T-helper 17 cell (primary cell): ENCODE results near the gene LENEP. TPM values are rescaled to one million over a fixed set of nuclear protein-coding genes. Genes with fewer than 3 reads are reported as not detected.

Experiments used
- ATAC-seq: fragments of 150-1000 bp; cut with Tn5 transposase; 2 replicates; pipeline ENCODE4 v1.10.0; 2021; ENCODE audit warnings: mild to moderate bottlenecking, moderate library complexity
- DNase-seq, 3 donors: peaks; one replicate each; pipeline versions ENCODE4 v3.0.0 to v3.0.0-alpha.2; 2020 to 2021
- H3K9me3 ChIP-seq: one replicate; pipeline ENCODE4 v1.7.0; 2013; ENCODE audit warnings: low read length, mild to moderate bottlenecking; ENCODE audit not compliant: control insufficient read depth, poor library complexity, severe bottlenecking
- H3K27ac Mint-ChIP-seq: one replicate; pipeline ENCODE4 v1.8.0; 2022; ENCODE audit warnings: mild to moderate bottlenecking, moderate library complexity, mixed read lengths
- H3K27me3 Mint-ChIP-seq: one replicate; pipeline ENCODE4 v1.8.0; 2022; ENCODE audit warnings: mixed read lengths
- H3K36me3 Mint-ChIP-seq: one replicate; pipeline ENCODE4 v1.8.0; 2022; ENCODE audit warnings: low read depth, mixed read lengths
- H3K4me1 Mint-ChIP-seq: one replicate; pipeline ENCODE4 v1.8.0; 2022; ENCODE audit warnings: mild to moderate bottlenecking, mixed read lengths
- H3K4me3 Mint-ChIP-seq: one replicate; pipeline ENCODE4 v1.8.0; 2022; ENCODE audit warnings: mild to moderate bottlenecking, moderate library complexity, mixed read lengths
- total RNA-seq, 4 donors: library from RNA in 2 of 4; stranded (reverse) in 2 of 4; gene quantifications; one replicate each; pipeline ENCODE4 v1.2.3 and lab custom pipeline; 2022 to 2026

Gene LENEP
- total RNA-seq, 2 donors from 2014 or later = not detected

DNA sequence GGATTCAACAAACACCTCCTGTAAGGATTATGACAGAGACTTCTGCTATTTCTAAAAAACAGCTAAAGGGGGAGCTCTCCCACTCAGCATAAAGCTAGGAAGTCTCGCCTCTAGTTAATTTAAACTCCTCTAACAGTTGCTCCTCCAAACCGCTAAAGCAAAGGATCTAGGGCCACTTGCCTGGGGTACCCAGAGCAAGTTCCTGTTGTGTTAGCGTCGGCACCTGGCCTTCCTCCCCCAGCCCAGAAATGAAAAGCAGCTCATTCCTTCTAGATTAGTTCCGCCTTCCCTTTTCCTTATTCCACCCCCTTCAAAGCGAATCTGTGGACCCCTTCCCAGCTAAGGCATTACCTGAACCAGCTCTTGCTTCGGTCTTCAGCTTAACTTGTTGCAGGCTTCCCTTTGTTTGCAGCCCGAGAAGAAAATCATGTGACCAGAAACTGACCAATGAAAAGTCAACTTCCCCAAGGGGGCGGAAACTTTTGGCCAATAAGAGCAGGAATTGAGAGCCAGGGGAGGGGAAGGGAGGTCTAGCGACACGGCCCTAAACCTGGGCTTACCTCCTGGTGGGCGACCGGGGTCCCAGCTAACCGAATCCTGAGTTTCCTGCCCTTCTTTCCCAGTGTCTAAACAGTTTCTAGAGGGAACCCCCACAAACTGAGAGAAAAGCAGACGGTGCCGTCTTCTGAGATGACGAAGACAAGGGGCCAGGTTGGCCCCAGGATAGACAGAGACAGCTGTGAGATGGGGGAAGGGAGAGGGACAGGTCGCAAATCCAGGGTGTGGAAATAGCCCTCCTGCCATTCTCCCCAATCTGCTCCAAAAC, 37.5 kb upstream of the LENEP start, which contains the start of gene PBXIP1:
Gene PBXIP1 (minus strand): TSS at position 382 of the 826 bp plus-strand sequence. CDS start 2,378 bp downstream, outside the sequence.
- peak within 1 kb of the TSS; percentile 99 for H3K4me3 Mint-ChIP-seq
- peaks cover 10% of the 10 kb centered on the region for H3K36me3 Mint-ChIP-seq
- peak; percentile 44 for ATAC-seq
- DNase-seq = peak; percentile 55 to 77 (median 71)
- peaks cover 62% of the 10 kb centered on the region for H3K4me1 Mint-ChIP-seq
- H3K27ac Mint-ChIP-seq = peak within 1 kb of the TSS; percentile 100
- no peaks in the 10 kb centered on the region for H3K27me3 Mint-ChIP-seq
- H3K9me3 ChIP-seq = no peaks in the 10 kb centered on the region

DNA sequence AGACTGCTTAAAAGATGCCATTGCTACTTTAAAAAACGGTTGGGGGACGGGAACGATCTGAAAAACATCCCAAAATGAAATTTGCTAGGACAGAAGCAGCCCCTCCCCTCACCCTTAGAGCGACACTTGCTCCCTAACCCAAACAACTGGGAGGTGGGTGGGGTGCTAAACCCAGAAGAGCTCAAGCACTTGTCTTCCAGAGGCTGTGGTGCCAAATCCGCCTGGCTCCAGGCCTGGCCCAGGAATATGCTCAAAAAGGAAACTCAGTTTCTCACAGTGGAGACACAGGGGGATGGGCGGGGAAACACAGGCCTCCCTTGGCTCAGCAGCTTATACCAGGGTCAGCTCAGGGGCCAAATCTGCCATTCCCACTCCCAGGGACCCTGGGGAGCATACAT, 36.8 kb upstream of the LENEP start:
- H3K36me3 Mint-ChIP-seq = peaks cover 10% of the 10 kb centered on the region
- ATAC-seq (no peak), DNase-seq (no peak)
- no peaks in the 10 kb centered on the region for H3K27me3 Mint-ChIP-seq
- H3K4me1 Mint-ChIP-seq = peaks cover 63% of the 10 kb centered on the region
- peak overlapping the region; percentile 99 for H3K4me3 Mint-ChIP-seq
- H3K27ac Mint-ChIP-seq = peak overlapping the region; percentile 100
- H3K9me3 ChIP-seq = no peaks in the 10 kb centered on the region

DNA sequence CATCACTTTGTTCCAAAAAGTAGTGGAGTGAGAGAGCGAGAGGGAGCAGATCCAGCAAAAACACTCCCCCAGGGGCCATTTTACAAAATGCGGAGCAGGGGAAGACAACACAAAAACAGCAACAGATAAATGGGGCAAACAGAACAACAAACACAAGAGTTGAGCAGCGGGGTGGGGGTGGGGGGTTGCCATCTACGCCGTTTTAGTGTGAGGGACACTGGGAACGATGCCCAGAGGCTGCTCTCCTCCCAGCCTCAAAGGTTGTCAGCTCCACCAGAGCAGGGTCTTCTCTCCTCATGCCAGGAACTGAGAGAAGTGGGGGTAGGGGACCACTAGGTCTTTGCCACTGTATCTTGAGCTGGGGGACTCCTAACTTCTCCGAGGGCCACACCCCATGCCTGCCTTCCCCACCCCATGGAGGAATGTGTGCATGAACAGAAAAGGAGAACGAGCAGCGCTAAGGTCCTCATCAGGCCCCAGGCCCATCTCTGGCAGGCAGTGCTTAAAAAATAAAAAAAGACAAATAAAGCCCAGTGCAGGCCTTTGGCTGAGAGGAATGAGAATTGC, 36.2 kb upstream of the LENEP start:
- Mint-ChIP-seq H3K36me3 (peaks cover 10% of the 10 kb centered on the region), H3K4me3 (peak overlapping the region; percentile 99)

DNA sequence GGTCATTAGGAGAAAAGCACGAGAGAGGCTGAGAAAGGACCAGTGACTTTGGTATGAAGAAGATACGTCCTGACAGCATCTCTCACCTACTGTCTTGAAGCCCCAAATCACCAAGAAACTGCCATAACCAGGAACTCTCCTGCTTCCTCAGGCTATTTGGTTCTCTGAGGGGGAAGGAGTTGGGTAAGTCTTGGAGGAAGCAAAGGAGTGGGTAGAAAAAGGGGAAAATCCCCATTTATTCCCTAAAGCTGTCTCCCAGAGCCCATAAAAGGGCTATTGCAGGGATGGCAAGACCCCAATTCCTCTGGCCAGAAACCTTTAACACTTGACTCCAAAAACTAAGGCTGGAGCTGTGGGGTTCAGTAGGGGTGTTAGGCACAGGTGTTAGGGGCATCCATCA, 35.4 kb upstream of the LENEP start:
- no peak for ATAC-seq
- H3K27ac Mint-ChIP-seq = peak overlapping the region; percentile 100
- peaks cover 55% of the 10 kb centered on the region for H3K4me1 Mint-ChIP-seq
- no peaks in the 10 kb centered on the region for H3K27me3 Mint-ChIP-seq
- H3K9me3 ChIP-seq = no peaks in the 10 kb centered on the region
- no peak overlapping the region for H3K4me3 Mint-ChIP-seq
- H3K36me3 Mint-ChIP-seq = peaks cover 5% of the 10 kb centered on the region
- no peak for DNase-seq

More for the DNA sequence above, 36.2 kb upstream of the LENEP start:
- peaks cover 57% of the 10 kb centered on the region for H3K4me1 Mint-ChIP-seq
- no peak for DNase-seq
- H3K9me3 ChIP-seq = no peaks in the 10 kb centered on the region
- no peak for ATAC-seq
- H3K27me3 Mint-ChIP-seq = no peaks in the 10 kb centered on the region
- peak overlapping the region; percentile 100 for H3K27ac Mint-ChIP-seq

DNA sequence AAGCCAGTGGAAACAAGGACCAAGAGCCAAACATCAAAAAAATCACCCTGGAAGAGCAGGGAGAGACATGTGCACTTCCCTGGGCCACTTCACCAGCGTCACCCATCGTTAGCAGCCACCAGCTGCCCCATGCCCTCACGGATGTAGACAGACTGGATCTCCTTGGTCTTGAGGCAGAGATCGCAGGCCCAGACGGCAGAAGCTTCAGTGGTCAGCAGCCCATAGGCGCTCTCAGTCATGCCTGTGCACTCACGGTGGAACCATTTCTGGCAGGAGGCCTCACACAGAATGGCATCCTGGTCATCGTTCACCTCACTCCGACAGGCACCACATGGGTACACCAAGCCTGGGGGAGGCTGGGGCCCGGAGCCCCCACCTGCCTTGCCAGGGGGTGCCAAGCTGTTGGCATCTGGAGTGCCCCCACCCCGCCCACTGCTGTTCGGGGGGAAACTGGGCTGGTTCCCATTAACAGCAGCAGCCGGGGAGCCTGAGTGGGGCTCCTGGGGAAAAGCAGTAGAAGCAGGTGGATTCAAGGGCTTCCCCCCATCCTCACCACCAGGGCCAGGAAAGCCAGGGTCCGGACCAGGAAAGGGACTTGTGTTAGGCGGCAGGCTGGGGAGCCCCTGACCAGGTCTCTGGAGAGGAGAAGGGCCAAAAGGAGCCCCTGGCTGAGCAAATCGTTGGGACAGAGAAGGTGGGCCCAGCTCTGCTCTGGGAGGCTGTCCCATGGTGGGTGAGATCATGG, 34.5 kb upstream of the LENEP start:
- H3K4me1 Mint-ChIP-seq = peaks cover 51% of the 10 kb centered on the region
- peaks cover 4% of the 10 kb centered on the region for H3K36me3 Mint-ChIP-seq
- no peaks in the 10 kb centered on the region for H3K27me3 Mint-ChIP-seq
- no peak for DNase-seq
- no peaks in the 10 kb centered on the region for H3K9me3 ChIP-seq
- peak overlapping the region; percentile 100 for H3K27ac Mint-ChIP-seq
- peak overlapping the region; percentile 49 for H3K4me3 Mint-ChIP-seq
- ATAC-seq = no peak

DNA sequence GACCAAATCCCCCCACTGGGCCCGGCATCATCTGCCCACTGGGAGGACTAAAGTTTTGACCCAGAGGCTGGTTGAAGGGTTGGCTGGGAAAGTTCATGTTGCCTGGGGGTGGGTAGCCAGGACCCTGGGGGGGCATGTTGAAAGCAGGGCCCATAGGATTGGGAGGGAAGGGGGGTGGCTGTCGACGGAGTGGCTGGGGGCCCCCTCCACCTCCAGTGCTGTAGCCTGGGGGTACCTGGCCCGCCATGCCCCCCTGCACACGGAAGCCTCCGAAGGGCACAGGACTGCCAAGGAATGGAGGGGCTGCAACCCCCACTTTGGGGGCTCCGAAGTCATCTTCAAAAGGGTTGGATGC, 34.0 kb upstream of the LENEP start:
- Mint-ChIP-seq H3K27ac (peak overlapping the region; percentile 92), H3K4me3 (peak overlapping the region; percentile 49), H3K4me1 (peaks cover 48% of the 10 kb centered on the region), H3K27me3 (no peaks in the 10 kb centered on the region), H3K36me3 (peaks cover 5% of the 10 kb centered on the region)
- DNase-seq (no peak), ATAC-seq (no peak)
- no peaks in the 10 kb centered on the region for H3K9me3 ChIP-seq

DNA sequence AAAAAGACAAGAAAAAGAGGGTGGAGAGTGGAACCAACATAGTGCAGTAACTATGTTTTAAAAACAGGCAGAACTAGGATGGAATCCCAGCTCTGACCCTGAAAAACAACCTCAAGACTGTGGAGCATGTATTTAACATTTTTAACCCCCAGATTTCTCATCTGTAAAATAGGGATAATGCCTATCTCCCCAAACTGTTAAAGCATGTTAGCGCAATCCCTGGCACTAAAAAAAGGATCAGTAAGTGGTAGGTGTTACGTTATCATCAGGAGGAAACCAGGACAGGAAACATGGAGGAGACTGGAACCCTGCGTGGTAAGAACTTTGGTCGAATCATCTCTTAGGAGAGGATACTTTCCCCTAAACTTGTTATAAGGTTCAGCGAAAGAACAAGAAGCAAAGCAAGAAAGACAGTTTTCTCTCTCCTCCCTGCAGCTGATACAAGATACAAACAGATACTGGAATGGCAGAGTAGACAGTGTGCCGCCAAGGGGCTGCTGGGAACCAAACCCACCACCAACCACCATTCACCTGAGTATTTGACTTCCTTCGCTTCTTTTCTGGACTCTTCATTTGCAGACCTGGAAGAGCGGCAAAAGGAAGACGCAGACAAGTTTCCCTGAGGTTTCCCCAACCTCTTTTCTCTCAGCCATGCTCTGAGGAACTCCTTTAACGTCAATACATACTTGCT, 32.8 kb upstream of the LENEP start:
- DNase-seq (no peak), ATAC-seq (no peak)
- no peaks in the 10 kb centered on the region for H3K9me3 ChIP-seq
- Mint-ChIP-seq H3K36me3 (peaks cover 5% of the 10 kb centered on the region), H3K27me3 (no peaks in the 10 kb centered on the region), H3K4me3 (peak overlapping the region; percentile 95), H3K4me1 (peaks cover 38% of the 10 kb centered on the region), H3K27ac (peak overlapping the region; percentile 92)

DNA sequence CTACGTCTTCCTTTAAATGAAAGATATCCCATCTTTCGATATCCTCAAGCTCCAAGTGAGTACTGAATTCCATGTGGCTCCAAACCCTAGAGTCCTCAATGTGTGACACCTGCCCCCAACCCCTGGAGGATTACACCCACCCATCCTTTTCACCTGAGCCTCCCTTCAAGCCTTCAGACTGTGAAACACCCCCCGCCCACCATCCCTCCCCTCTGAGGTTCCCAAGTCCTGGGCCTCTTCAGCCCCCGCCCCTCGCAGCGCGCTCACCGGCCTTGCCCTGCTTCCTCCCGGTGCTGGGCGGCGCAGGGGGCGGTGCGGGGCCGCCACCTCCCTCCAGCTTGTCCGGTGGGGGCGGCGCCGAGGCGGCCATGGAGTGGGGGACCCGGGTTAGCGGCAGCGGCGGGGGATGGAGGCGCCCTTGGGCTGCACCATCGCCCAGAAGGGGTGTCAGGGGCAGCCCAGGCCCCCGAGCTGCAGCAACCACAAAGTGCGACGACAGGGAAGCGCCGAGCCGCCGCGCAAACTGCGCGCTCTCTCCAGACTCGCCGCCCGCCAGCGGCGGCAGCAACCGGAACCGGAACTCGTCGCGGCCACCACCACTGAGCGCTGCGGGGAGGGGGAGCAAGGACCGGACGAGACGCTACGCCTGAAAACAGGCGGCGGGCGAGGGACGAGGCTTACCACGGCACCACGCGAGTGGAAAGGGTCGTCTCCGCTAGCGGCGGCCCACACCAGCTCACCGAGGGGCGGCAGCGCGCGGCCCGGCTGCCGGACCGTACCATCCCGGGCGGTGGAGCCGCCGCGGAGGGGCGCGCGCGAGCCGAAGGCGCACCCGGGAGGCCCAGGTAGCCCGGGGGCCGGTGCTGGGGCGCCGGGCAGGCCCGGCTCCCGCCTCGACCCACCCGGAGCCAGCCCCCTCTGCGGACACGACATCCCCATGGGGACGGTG, 31.9 kb upstream of the LENEP start, which contains the start of gene PYGO2:
Gene PYGO2 (minus strand): TSS at position 576 of the 949 bp plus-strand sequence. CDS start 206 bp downstream, at position 370.
- Mint-ChIP-seq H3K27me3 (no peaks in the 10 kb centered on the region), H3K27ac (peak within 1 kb of the TSS; percentile 92), H3K4me1 (peaks cover 29% of the 10 kb centered on the region), H3K4me3 (peak within 1 kb of the TSS; percentile 95), H3K36me3 (peaks cover 3% of the 10 kb centered on the region)
- ATAC-seq (peak; percentile 80), DNase-seq (peak; percentile 71 to 81 (median 79))
- H3K9me3 ChIP-seq = no peaks in the 10 kb centered on the region

DNA sequence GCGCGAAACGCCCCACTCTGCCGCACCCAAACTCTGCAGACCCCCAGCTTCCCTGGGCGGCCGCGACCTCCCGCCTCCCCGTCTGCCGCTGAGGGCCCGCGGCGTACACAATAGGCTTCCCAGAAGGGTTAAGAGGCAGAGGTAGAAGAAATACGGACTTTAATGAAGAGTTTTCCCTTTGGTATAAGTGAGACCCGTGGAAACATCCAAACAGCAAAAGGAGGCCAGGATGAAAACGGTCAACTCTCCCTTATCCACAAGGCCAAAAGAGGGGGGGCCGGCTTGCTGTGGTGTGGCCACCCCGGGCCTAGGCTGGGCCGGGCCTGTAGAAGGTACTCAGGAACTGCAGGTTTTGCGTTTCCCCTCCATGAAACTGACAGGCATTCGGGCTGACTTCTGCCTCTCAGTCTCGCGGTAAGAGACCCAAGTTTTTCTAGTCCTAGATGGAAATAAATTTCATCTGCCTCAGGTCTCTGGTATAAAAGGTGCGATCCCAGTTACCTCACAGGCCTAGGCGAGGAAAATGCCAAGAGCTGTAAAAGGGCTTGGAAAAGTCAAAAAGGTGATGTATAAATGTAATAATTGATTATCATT, 31.1 kb upstream of the LENEP start:
- Mint-ChIP-seq H3K4me1 (peaks cover 30% of the 10 kb centered on the region), H3K27ac (peak overlapping the region; percentile 92), H3K27me3 (no peaks in the 10 kb centered on the region), H3K4me3 (peak overlapping the region; percentile 85), H3K36me3 (peaks cover 3% of the 10 kb centered on the region)
- DNase-seq (no peak), ATAC-seq (peak; percentile 20)
- H3K9me3 ChIP-seq = no peaks in the 10 kb centered on the region

DNA sequence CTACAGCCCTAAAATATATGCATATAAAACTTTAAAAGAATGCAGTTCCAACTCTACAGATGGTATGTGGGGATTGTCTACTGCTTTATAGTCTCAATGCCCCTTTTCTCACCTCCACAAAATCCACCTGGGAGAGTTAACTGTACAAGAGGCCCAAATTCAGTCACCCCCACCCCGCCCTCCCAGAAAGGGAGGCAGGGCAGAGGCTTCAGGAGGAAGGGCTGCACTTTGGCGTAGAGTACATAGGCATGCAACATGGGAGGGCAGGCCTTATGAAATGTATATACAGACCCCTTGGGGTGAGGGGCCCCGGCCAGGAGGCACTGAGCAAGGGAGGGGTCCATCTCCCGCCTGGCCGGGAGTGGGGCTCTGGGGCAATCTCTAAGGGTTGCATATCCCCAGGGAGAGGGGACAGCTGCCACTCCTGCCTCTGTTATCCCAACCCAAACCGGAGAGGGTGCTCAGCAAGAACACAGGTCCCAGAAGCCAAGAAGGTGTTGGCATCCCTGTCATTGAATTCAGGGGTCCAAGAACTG, 30.5 kb upstream of the LENEP start:
- no peaks in the 10 kb centered on the region for H3K9me3 ChIP-seq
- H3K4me1 Mint-ChIP-seq = peaks cover 31% of the 10 kb centered on the region
- H3K36me3 Mint-ChIP-seq = peaks cover 3% of the 10 kb centered on the region
- peak overlapping the region; percentile 85 for H3K4me3 Mint-ChIP-seq
- no peaks in the 10 kb centered on the region for H3K27me3 Mint-ChIP-seq
- no peak for DNase-seq
- ATAC-seq = no peak
- H3K27ac Mint-ChIP-seq = peak overlapping the region; percentile 92

DNA sequence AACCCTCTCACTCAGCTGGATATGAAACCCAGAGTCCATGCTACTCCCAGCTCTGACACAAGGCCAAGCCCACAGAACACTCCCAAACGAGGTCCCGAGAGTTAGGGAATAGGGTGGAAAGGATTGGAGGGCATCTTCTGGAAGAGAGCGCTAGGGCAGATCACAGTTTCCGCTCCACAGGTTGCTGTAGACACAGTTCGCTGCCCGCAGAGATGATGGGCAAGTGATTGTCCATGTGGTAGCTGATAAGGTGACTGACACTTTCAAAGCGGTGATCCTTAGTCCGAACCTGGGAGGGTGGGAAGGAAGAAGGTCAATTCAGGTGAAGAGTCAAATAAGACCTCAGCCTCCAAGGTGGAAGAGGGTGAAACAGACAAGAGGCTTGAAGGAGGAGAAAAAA, 29.7 kb upstream of the LENEP start:
- Mint-ChIP-seq H3K4me3 (peak overlapping the region; percentile 61), H3K27me3 (no peaks in the 10 kb centered on the region), H3K36me3 (peaks cover 6% of the 10 kb centered on the region), H3K27ac (peak overlapping the region; percentile 66), H3K4me1 (peaks cover 31% of the 10 kb centered on the region)
- DNase-seq (no peak), ATAC-seq (no peak)
- H3K9me3 ChIP-seq = no peaks in the 10 kb centered on the region
